Hepatocyte (in vitro differentiated cells): Measurements from ENCODE around the gene PTPRQ. TPM values are rescaled to one million over a fixed set of nuclear protein-coding genes. Genes with fewer than 3 reads are reported as not detected.

Experiments used
- DNase-seq: peaks from one replicate; pipeline ENCODE4 v3.0.0-alpha.2; 2016; ENCODE audit warnings: low spot score
- H2AFZ ChIP-seq: fragments of 200-600 bp; sonication (generic); 2 replicates; pipeline ENCODE4 v1.6.0; 2016; ENCODE audit warnings: antibody characterized with exemption, mild to moderate bottlenecking
- H3K27ac ChIP-seq: fragments of 200-600 bp; sonication (generic); 2 replicates; pipeline ENCODE4 v1.5.1; 2016; ENCODE audit warnings: mild to moderate bottlenecking
- H3K27me3 ChIP-seq: fragments of 200-600 bp; sonication (generic); 2 replicates; pipeline ENCODE4 v1.6.1; 2016
- H3K36me3 ChIP-seq: fragments of 200-600 bp; sonication (generic); replicated peaks from 2 replicates; pipeline ENCODE4 v1.5.1; 2016; ENCODE audit warnings: low read depth; ENCODE audit not compliant: insufficient read depth
- H3K4me1 ChIP-seq: fragments of 200-600 bp; sonication (generic); 2 replicates; pipeline ENCODE4 v1.5.1; 2016; ENCODE audit warnings: mild to moderate bottlenecking, moderate library complexity; ENCODE audit not compliant: insufficient read depth
- H3K4me2 ChIP-seq: fragments of 200-600 bp; sonication (generic); 2 replicates; pipeline ENCODE4 v1.6.0; 2016
- H3K4me3 ChIP-seq: fragments of 200-600 bp; sonication (generic); 2 replicates; pipeline ENCODE4 v1.5.1; 2016; ENCODE audit warnings: mild to moderate bottlenecking
- H3K79me2 ChIP-seq: fragments of 200-600 bp; sonication (generic); 2 replicates; pipeline ENCODE4 v1.6.0; 2017; ENCODE audit warnings: mild to moderate bottlenecking
- H3K9me2 ChIP-seq: fragments of 200-600 bp; sonication (generic); replicated peaks from 2 replicates; pipeline ENCODE4 v1.6.0; 2017; ENCODE audit warnings: mild to moderate bottlenecking; ENCODE audit not compliant: insufficient read depth
- H3K9me3 ChIP-seq: fragments of 200-600 bp; sonication (generic); 2 replicates; pipeline ENCODE4 v1.5.1; 2016; ENCODE audit warnings: low read depth, mild to moderate bottlenecking
- H4K20me1 ChIP-seq: fragments of 200-600 bp; sonication (generic); 2 replicates; pipeline ENCODE4 v1.6.0; 2016; ENCODE audit warnings: mild to moderate bottlenecking; ENCODE audit not compliant: insufficient read depth, poor library complexity, severe bottlenecking
- CTCF ChIP-seq: fragments of 200-600 bp; sonication (generic); IDR thresholded peaks from 2 replicates; pipeline ENCODE4 v1.5.1; 2016; ENCODE audit warnings: antibody characterized with exemption, mild to moderate bottlenecking; ENCODE audit not compliant: poor library complexity
- EZH2 ChIP-seq: fragments of 200-600 bp; sonication (generic); IDR thresholded peaks from 2 replicates; pipeline ENCODE4 v1.6.1; 2016; ENCODE audit warnings: antibody characterized with exemption, mild to moderate bottlenecking, borderline replicate concordance
- EZH2phosphoT487 ChIP-seq: fragments of 200-600 bp; sonication (generic); IDR thresholded peaks from one replicate; pipeline ENCODE4 v1.6.1; 2018; ENCODE audit warnings: antibody characterized with exemption, mild to moderate bottlenecking, low read depth, moderate library complexity; ENCODE audit not compliant: unreplicated experiment, severe bottlenecking
- WGBS: methylation state at CpG from one replicate; pipeline ENCODE4 v1.1.6; 2016; ENCODE audit warnings: low lambda C conversion rate; ENCODE audit errors: missing lambda C conversion rate; 5-methylcytosine and 5-hydroxymethylcytosine counted together
- polyA plus RNA-seq: library from polyadenylated mRNA; unstranded; fragments of >200 nt; fragmentation: Nextera tagmentation; extraction: Ambion mirVana; gene quantifications from 2 replicates; pipeline ENCODE4 v1.2.1, GENCODE V29; 2016
- total RNA-seq: library from RNA; depleted of rRNA; stranded (reverse); fragments of >200 nt; gene quantifications from 2 replicates; pipeline ENCODE4 v1.2.3, GENCODE V29; 2014

The PTPRQ gene
- total and polyA plus RNA-seq, 2 experiments from 2014 or later, result 0.03 TPM; not detected in 1

- Histone ChIP-seq H3K4me1 (peaks cover 3% of the 10 kb centered on the region), H3K27ac (no peak overlapping the region), H4K20me1 (no peaks in the 10 kb centered on the region), H3K9me2 (no peaks in the 10 kb centered on the region), H3K36me3 (no peaks in the 10 kb centered on the region), H3K4me2 (no peak overlapping the region), H3K79me2 (no peaks in the 10 kb centered on the region), H3K27me3 (no peaks in the 10 kb centered on the region), H3K4me3 (no peak overlapping the region), H3K9me3 (no peaks in the 10 kb centered on the region), H2AFZ (no peak overlapping the region)
- no peak for DNase-seq
- TF ChIP-seq EZH2, result no peak
- TF ChIP-seq CTCF, result no peak
Measured at GRCh38 chr12:80420075-80420474, 24.0 kb upstream of the PTPRQ start.

- H3K9me2 ChIP-seq, result no peaks in the 10 kb centered on the region
- DNase-seq, result no peak
- no peaks in the 10 kb centered on the region for H3K36me3 ChIP-seq
- no peaks in the 10 kb centered on the region for H3K79me2 ChIP-seq
- no peaks in the 10 kb centered on the region for H3K27me3 ChIP-seq
- H4K20me1 ChIP-seq, result no peaks in the 10 kb centered on the region
- no peak for TF ChIP-seq EZH2
- TF ChIP-seq EZH2phosphoT487, result no peak
- TF ChIP-seq CTCF, result no peak
- no peak overlapping the region for H3K27ac ChIP-seq
- H3K4me3 ChIP-seq, result no peak overlapping the region
- peaks cover 3% of the 10 kb centered on the region for H3K4me1 ChIP-seq
- no peak overlapping the region for H3K4me2 ChIP-seq
- no peaks in the 10 kb centered on the region for H3K9me3 ChIP-seq
- no peak overlapping the region for H2AFZ ChIP-seq
- WGBS, result 41% methylated on average over 2 of the region's 2 CpGs
Measured at GRCh38 chr12:80422550-80422949, 21.5 kb upstream of the PTPRQ start.

GRCh38 chr12:80432061-80432460 lies 12.0 kb upstream of the PTPRQ start:
- H3K27me3 ChIP-seq, result no peaks in the 10 kb centered on the region
- 74% methylated on average over 2 of the region's 2 CpGs for WGBS
- H2AFZ ChIP-seq, result no peak overlapping the region
- no peak overlapping the region for H3K4me3 ChIP-seq
- TF ChIP-seq EZH2phosphoT487 (no peak), CTCF (no peak), EZH2 (no peak)
- no peak overlapping the region for H3K27ac ChIP-seq
- no peaks in the 10 kb centered on the region for H3K36me3 ChIP-seq
- no peaks in the 10 kb centered on the region for H3K79me2 ChIP-seq
- H3K9me2 ChIP-seq, result no peaks in the 10 kb centered on the region
- H3K9me3 ChIP-seq, result no peaks in the 10 kb centered on the region
- no peaks in the 10 kb centered on the region for H4K20me1 ChIP-seq
- no peak for DNase-seq
- no peaks in the 10 kb centered on the region for H3K4me1 ChIP-seq
- H3K4me2 ChIP-seq, result no peak overlapping the region

- no peaks in the 10 kb centered on the region for H3K79me2 ChIP-seq
- H4K20me1 ChIP-seq, result no peaks in the 10 kb centered on the region
- H2AFZ ChIP-seq, result no peak overlapping the region
- no peaks in the 10 kb centered on the region for H3K4me1 ChIP-seq
- no peaks in the 10 kb centered on the region for H3K36me3 ChIP-seq
- no peak for DNase-seq
- H3K9me3 ChIP-seq, result no peaks in the 10 kb centered on the region
- no peak for TF ChIP-seq EZH2
- no peak for TF ChIP-seq EZH2phosphoT487
- TF ChIP-seq CTCF, result no peak
- no peak overlapping the region for H3K27ac ChIP-seq
- no peaks in the 10 kb centered on the region for H3K9me2 ChIP-seq
- H3K4me2 ChIP-seq, result no peak overlapping the region
- no peak overlapping the region for H3K4me3 ChIP-seq
- H3K27me3 ChIP-seq, result no peaks in the 10 kb centered on the region
Measured at GRCh38 chr12:80441921-80442320, 2.1 kb upstream of the PTPRQ start.
